Hepatocyte (in vitro differentiated cells): ENCODE data around the gene CAMK2G. TPM values are rescaled to one million over a fixed set of nuclear protein-coding genes. Genes with fewer than 3 reads are reported as not detected.

Experiments
- DNase-seq: peaks from one replicate; pipeline ENCODE4 v3.0.0-alpha.2; 2016; ENCODE audit warnings: low spot score
- H2AFZ ChIP-seq: fragments of 200-600 bp; sonication (generic); 2 replicates; pipeline ENCODE4 v1.6.0; 2016; ENCODE audit warnings: antibody characterized with exemption, mild to moderate bottlenecking
- H3K27ac ChIP-seq: fragments of 200-600 bp; sonication (generic); 2 replicates; pipeline ENCODE4 v1.5.1; 2016; ENCODE audit warnings: mild to moderate bottlenecking
- H3K27me3 ChIP-seq: fragments of 200-600 bp; sonication (generic); 2 replicates; pipeline ENCODE4 v1.6.1; 2016
- H3K36me3 ChIP-seq: fragments of 200-600 bp; sonication (generic); replicated peaks from 2 replicates; pipeline ENCODE4 v1.5.1; 2016; ENCODE audit warnings: low read depth; ENCODE audit not compliant: insufficient read depth
- H3K4me1 ChIP-seq: fragments of 200-600 bp; sonication (generic); 2 replicates; pipeline ENCODE4 v1.5.1; 2016; ENCODE audit warnings: mild to moderate bottlenecking, moderate library complexity; ENCODE audit not compliant: insufficient read depth
- H3K4me2 ChIP-seq: fragments of 200-600 bp; sonication (generic); 2 replicates; pipeline ENCODE4 v1.6.0; 2016
- H3K4me3 ChIP-seq: fragments of 200-600 bp; sonication (generic); 2 replicates; pipeline ENCODE4 v1.5.1; 2016; ENCODE audit warnings: mild to moderate bottlenecking
- H3K79me2 ChIP-seq: fragments of 200-600 bp; sonication (generic); 2 replicates; pipeline ENCODE4 v1.6.0; 2017; ENCODE audit warnings: mild to moderate bottlenecking
- H3K9me2 ChIP-seq: fragments of 200-600 bp; sonication (generic); replicated peaks from 2 replicates; pipeline ENCODE4 v1.6.0; 2017; ENCODE audit warnings: mild to moderate bottlenecking; ENCODE audit not compliant: insufficient read depth
- H3K9me3 ChIP-seq: fragments of 200-600 bp; sonication (generic); 2 replicates; pipeline ENCODE4 v1.5.1; 2016; ENCODE audit warnings: low read depth, mild to moderate bottlenecking
- H4K20me1 ChIP-seq: fragments of 200-600 bp; sonication (generic); 2 replicates; pipeline ENCODE4 v1.6.0; 2016; ENCODE audit warnings: mild to moderate bottlenecking; ENCODE audit not compliant: insufficient read depth, poor library complexity, severe bottlenecking
- EZH2 ChIP-seq: fragments of 200-600 bp; sonication (generic); IDR thresholded peaks from 2 replicates; pipeline ENCODE4 v1.6.1; 2016; ENCODE audit warnings: antibody characterized with exemption, mild to moderate bottlenecking, borderline replicate concordance
- EZH2phosphoT487 ChIP-seq: fragments of 200-600 bp; sonication (generic); IDR thresholded peaks from one replicate; pipeline ENCODE4 v1.6.1; 2018; ENCODE audit warnings: antibody characterized with exemption, mild to moderate bottlenecking, low read depth, moderate library complexity; ENCODE audit not compliant: unreplicated experiment, severe bottlenecking
- WGBS: methylation state at CpG from one replicate; pipeline ENCODE4 v1.1.6; 2016; ENCODE audit warnings: low lambda C conversion rate; ENCODE audit errors: missing lambda C conversion rate; 5-methylcytosine and 5-hydroxymethylcytosine counted together
- polyA plus RNA-seq: library from polyadenylated mRNA; unstranded; fragments of >200 nt; fragmentation: Nextera tagmentation; extraction: Ambion mirVana; gene quantifications from 2 replicates; pipeline ENCODE4 v1.2.1, GENCODE V29; 2016
- total RNA-seq: library from RNA; depleted of rRNA; stranded (reverse); fragments of >200 nt; gene quantifications from 2 replicates; pipeline ENCODE4 v1.2.3, GENCODE V29; 2014
- TF ChIP-seq, protein P1 (sequence below): fragments of 200-600 bp; sonication (generic); IDR thresholded peaks from 2 replicates; pipeline ENCODE4 v1.5.1; 2016; ENCODE audit warnings: antibody characterized with exemption, mild to moderate bottlenecking; ENCODE audit not compliant: poor library complexity

CAMK2G gene
- total and polyA plus RNA-seq, 2 experiments from 2014 or later, result 5.2 to 25.0 TPM

- Histone ChIP-seq H3K9me3 (no peaks in the 10 kb centered on the region), H4K20me1 (no peaks in the 10 kb centered on the region), H3K79me2 (no peaks in the 10 kb centered on the region), H3K4me2 (no peak overlapping the region), H3K27ac (no peak overlapping the region), H2AFZ (no peak overlapping the region), H3K9me2 (no peaks in the 10 kb centered on the region), H3K27me3 (no peaks in the 10 kb centered on the region), H3K36me3 (no peaks in the 10 kb centered on the region), H3K4me3 (no peak overlapping the region), H3K4me1 (no peaks in the 10 kb centered on the region)
- no peak for DNase-seq
- 90% methylated on average over 20 of the region's 20 CpGs for WGBS
- TF ChIP-seq EZH2phosphoT487, result no peak
These were observed 54.8 kb downstream of the CAMK2G start for GRCh38 chr10:73819513-73820093.

DNA sequence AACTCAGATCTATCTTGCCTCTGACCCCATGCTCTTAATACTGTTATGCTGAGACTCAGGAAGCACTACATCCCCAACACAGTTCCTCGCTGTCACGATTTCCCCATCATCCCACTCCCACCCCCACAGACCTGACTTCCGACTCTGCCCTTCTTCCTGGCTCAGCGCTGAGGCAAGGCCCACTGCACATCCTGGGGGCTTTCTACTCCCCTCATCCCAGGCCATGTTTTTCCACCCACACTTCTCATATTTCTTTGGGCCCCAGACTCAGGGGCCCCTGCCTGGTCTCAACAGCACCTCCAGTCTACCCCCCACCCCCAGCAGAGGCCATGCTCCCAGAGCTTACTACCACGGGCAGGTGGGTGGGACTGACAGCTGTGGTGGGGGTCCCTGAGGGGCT lies 55.3 kb downstream of the CAMK2G start:
- Histone ChIP-seq H3K27me3 (no peaks in the 10 kb centered on the region), H3K4me2 (no peak overlapping the region), H3K27ac (no peak overlapping the region), H4K20me1 (no peaks in the 10 kb centered on the region), H3K9me3 (no peaks in the 10 kb centered on the region), H3K79me2 (no peaks in the 10 kb centered on the region), H3K4me3 (no peak overlapping the region), H3K4me1 (no peaks in the 10 kb centered on the region), H2AFZ (no peak overlapping the region), H3K9me2 (no peaks in the 10 kb centered on the region), H3K36me3 (no peaks in the 10 kb centered on the region)
- 88% methylated on average over 5 of the region's 5 CpGs for WGBS
- DNase-seq, result no peak
- TF ChIP-seq, protein P1, sequence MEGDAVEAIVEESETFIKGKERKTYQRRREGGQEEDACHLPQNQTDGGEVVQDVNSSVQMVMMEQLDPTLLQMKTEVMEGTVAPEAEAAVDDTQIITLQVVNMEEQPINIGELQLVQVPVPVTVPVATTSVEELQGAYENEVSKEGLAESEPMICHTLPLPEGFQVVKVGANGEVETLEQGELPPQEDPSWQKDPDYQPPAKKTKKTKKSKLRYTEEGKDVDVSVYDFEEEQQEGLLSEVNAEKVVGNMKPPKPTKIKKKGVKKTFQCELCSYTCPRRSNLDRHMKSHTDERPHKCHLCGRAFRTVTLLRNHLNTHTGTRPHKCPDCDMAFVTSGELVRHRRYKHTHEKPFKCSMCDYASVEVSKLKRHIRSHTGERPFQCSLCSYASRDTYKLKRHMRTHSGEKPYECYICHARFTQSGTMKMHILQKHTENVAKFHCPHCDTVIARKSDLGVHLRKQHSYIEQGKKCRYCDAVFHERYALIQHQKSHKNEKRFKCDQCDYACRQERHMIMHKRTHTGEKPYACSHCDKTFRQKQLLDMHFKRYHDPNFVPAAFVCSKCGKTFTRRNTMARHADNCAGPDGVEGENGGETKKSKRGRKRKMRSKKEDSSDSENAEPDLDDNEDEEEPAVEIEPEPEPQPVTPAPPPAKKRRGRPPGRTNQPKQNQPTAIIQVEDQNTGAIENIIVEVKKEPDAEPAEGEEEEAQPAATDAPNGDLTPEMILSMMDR, result no peak
- TF ChIP-seq EZH2 (no peak), EZH2phosphoT487 (no peak)

DNA sequence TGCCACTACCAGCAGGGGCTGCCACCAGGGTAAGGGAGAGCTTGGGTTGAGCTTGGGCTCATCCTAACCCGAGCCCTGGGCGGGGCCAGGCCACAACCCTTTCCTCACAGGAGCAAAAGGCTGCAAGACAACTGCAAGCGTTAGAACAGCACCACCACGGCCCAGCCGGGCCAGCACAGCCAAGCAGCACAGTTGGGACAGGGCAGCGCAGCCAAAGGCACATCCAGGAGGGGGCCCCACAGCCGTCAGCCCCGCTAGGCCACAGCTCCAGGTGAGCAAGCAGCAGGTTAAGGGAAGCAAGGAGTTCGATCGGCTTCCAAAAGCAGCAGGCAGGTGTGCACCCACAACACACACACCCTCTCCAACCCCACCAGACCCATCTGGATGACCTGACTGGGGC lies 56.0 kb downstream of the CAMK2G start:
- no peaks in the 10 kb centered on the region for H3K9me3 ChIP-seq
- H3K27ac ChIP-seq, result no peak overlapping the region
- no peak for DNase-seq
- TF ChIP-seq EZH2phosphoT487 (no peak), EZH2 (no peak)
- TF ChIP-seq, protein P1, result no peak
- no peaks in the 10 kb centered on the region for H3K9me2 ChIP-seq
- no peaks in the 10 kb centered on the region for H3K36me3 ChIP-seq
- no peak overlapping the region for H3K4me3 ChIP-seq
- 96% methylated on average over 10 of the region's 10 CpGs for WGBS
- no peaks in the 10 kb centered on the region for H3K4me1 ChIP-seq
- no peaks in the 10 kb centered on the region for H3K27me3 ChIP-seq
- no peak overlapping the region for H3K4me2 ChIP-seq
- H4K20me1 ChIP-seq, result no peaks in the 10 kb centered on the region
- H2AFZ ChIP-seq, result no peak overlapping the region
- no peaks in the 10 kb centered on the region for H3K79me2 ChIP-seq

DNA sequence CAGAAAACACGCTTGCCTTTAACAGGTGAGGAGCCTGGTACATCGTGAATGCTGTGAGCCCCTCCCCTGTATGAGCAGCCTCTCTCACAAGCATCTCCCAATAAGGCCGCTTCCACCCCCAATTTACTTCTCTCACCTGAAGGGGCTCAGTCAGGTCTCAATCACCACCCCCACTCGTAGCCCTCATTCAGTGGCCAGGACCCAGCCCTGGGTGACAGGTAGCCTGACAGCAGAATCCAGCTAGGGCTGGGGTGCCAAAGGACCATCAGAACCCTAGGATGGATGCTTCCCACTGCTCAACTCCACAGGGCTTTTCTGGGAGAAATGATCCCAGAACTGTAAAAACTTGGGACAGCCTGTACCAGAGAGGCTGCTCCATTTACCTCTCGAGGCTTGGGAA lies 56.5 kb downstream of the CAMK2G start:
- no peak overlapping the region for H3K27ac ChIP-seq
- no peaks in the 10 kb centered on the region for H3K27me3 ChIP-seq
- H2AFZ ChIP-seq, result no peak overlapping the region
- no peaks in the 10 kb centered on the region for H3K9me2 ChIP-seq
- H3K4me3 ChIP-seq, result no peak overlapping the region
- no peaks in the 10 kb centered on the region for H4K20me1 ChIP-seq
- no peak overlapping the region for H3K4me2 ChIP-seq
- no peak for DNase-seq
- WGBS, result 94% methylated on average over 5 of the region's 5 CpGs
- no peaks in the 10 kb centered on the region for H3K36me3 ChIP-seq
- no peaks in the 10 kb centered on the region for H3K4me1 ChIP-seq
- no peaks in the 10 kb centered on the region for H3K79me2 ChIP-seq
- TF ChIP-seq EZH2phosphoT487 (no peak), EZH2 (no peak)
- TF ChIP-seq, protein P1, result no peak
- H3K9me3 ChIP-seq, result no peaks in the 10 kb centered on the region
